ENCODE results near the gene IFNLR1.

The IFNLR1 gene

GRCh38 chr1:24126018-24126671 is 60.9 kb downstream of the IFNLR1 start:
- Histone ChIP-seq H3K9ac (ENCODE audit: low read length) (no peak overlapping the region), H3K4me1 (ENCODE audit: control insufficient read depth, low read depth, low read length) (peaks cover 4% of the 10 kb centered on the region), H3K27ac (ENCODE audit: low read length) (no peak overlapping the region), H3K9me3 (ENCODE audit: control insufficient read depth, low read depth, low read length) (no peaks in the 10 kb centered on the region), H3K27me3 (ENCODE audit: control insufficient read depth, insufficient read depth, low read length) (no peaks in the 10 kb centered on the region), H3K36me3 (ENCODE audit: control insufficient read depth, low read depth, low read length) (no peaks in the 10 kb centered on the region), H3K4me3 (ENCODE audit: low read length) (no peak overlapping the region)

GRCh38 chr1:24125456-24125855 is 61.6 kb downstream of the IFNLR1 start:
- Histone ChIP-seq H3K4me1 (ENCODE audit: control insufficient read depth, low read depth, low read length) (peaks cover 4% of the 10 kb centered on the region), H3K4me3 (ENCODE audit: low read length) (no peak overlapping the region), H3K9me3 (ENCODE audit: control insufficient read depth, low read depth, low read length) (no peaks in the 10 kb centered on the region), H3K27ac (ENCODE audit: low read length) (no peak overlapping the region), H3K9ac (ENCODE audit: low read length) (no peak overlapping the region), H3K27me3 (ENCODE audit: control insufficient read depth, insufficient read depth, low read length) (no peaks in the 10 kb centered on the region), H3K36me3 (ENCODE audit: control insufficient read depth, low read depth, low read length) (no peaks in the 10 kb centered on the region)

GRCh38 chr1:24124980-24125379 is 62.1 kb downstream of the IFNLR1 start:
- Histone ChIP-seq H3K27me3 (ENCODE audit: control insufficient read depth, insufficient read depth, low read length) (no peaks in the 10 kb centered on the region), H3K9ac (ENCODE audit: low read length) (no peak overlapping the region), H3K4me1 (ENCODE audit: control insufficient read depth, low read depth, low read length) (peaks cover 4% of the 10 kb centered on the region), H3K27ac (ENCODE audit: low read length) (no peak overlapping the region), H3K9me3 (ENCODE audit: control insufficient read depth, low read depth, low read length) (no peaks in the 10 kb centered on the region), H3K36me3 (ENCODE audit: control insufficient read depth, low read depth, low read length) (no peaks in the 10 kb centered on the region), H3K4me3 (ENCODE audit: low read length) (no peak overlapping the region)

- H3K36me3 ChIP-seq (ENCODE audit: control insufficient read depth, low read depth, low read length) = no peaks in the 10 kb centered on the region
- H3K4me3 ChIP-seq (ENCODE audit: low read length) = no peak overlapping the region
- H3K27me3 ChIP-seq (ENCODE audit: control insufficient read depth, insufficient read depth, low read length) = no peaks in the 10 kb centered on the region
- no peak overlapping the region for H3K27ac ChIP-seq (ENCODE audit: low read length)
- H3K9ac ChIP-seq (ENCODE audit: low read length) = no peak overlapping the region
- H3K4me1 ChIP-seq (ENCODE audit: control insufficient read depth, low read depth, low read length) = no peaks in the 10 kb centered on the region
- H3K9me3 ChIP-seq (ENCODE audit: control insufficient read depth, low read depth, low read length) = no peaks in the 10 kb centered on the region
Measured at GRCh38 chr1:24123611-24124010, 63.5 kb downstream of the IFNLR1 start.

- Histone ChIP-seq H3K4me3 (ENCODE audit: low read length) (no peak overlapping the region), H3K36me3 (ENCODE audit: control insufficient read depth, low read depth, low read length) (no peaks in the 10 kb centered on the region), H3K9me3 (ENCODE audit: control insufficient read depth, low read depth, low read length) (no peaks in the 10 kb centered on the region), H3K4me1 (ENCODE audit: control insufficient read depth, low read depth, low read length) (no peaks in the 10 kb centered on the region), H3K27ac (ENCODE audit: low read length) (no peak overlapping the region), H3K27me3 (ENCODE audit: control insufficient read depth, insufficient read depth, low read length) (no peaks in the 10 kb centered on the region), H3K9ac (ENCODE audit: low read length) (no peak overlapping the region)
Measured at GRCh38 chr1:24122776-24123175, 64.3 kb downstream of the IFNLR1 start.

GRCh38 chr1:24121406-24121805 is 65.7 kb downstream of the IFNLR1 start:
- H3K4me3 ChIP-seq (ENCODE audit: low read length) = no peak overlapping the region
- no peak overlapping the region for H3K9ac ChIP-seq (ENCODE audit: low read length)
- no peaks in the 10 kb centered on the region for H3K27me3 ChIP-seq (ENCODE audit: control insufficient read depth, insufficient read depth, low read length)
- H3K36me3 ChIP-seq (ENCODE audit: control insufficient read depth, low read depth, low read length) = no peaks in the 10 kb centered on the region
- no peak overlapping the region for H3K27ac ChIP-seq (ENCODE audit: low read length)
- no peaks in the 10 kb centered on the region for H3K9me3 ChIP-seq (ENCODE audit: control insufficient read depth, low read depth, low read length)
- H3K4me1 ChIP-seq (ENCODE audit: control insufficient read depth, low read depth, low read length) = no peaks in the 10 kb centered on the region

GRCh38 chr1:24120965-24121364 is 66.1 kb downstream of the IFNLR1 start:
- H3K4me1 ChIP-seq (ENCODE audit: control insufficient read depth, low read depth, low read length) = no peaks in the 10 kb centered on the region
- H3K9me3 ChIP-seq (ENCODE audit: control insufficient read depth, low read depth, low read length) = no peaks in the 10 kb centered on the region
- no peaks in the 10 kb centered on the region for H3K36me3 ChIP-seq (ENCODE audit: control insufficient read depth, low read depth, low read length)
- no peak overlapping the region for H3K27ac ChIP-seq (ENCODE audit: low read length)
- no peak overlapping the region for H3K4me3 ChIP-seq (ENCODE audit: low read length)
- H3K9ac ChIP-seq (ENCODE audit: low read length) = no peak overlapping the region
- no peaks in the 10 kb centered on the region for H3K27me3 ChIP-seq (ENCODE audit: control insufficient read depth, insufficient read depth, low read length)

- Histone ChIP-seq H3K27ac (ENCODE audit: low read length) (no peak overlapping the region), H3K27me3 (ENCODE audit: control insufficient read depth, insufficient read depth, low read length) (no peaks in the 10 kb centered on the region), H3K9ac (ENCODE audit: low read length) (no peak overlapping the region), H3K36me3 (ENCODE audit: control insufficient read depth, low read depth, low read length) (no peaks in the 10 kb centered on the region), H3K9me3 (ENCODE audit: control insufficient read depth, low read depth, low read length) (no peaks in the 10 kb centered on the region), H3K4me1 (ENCODE audit: control insufficient read depth, low read depth, low read length) (no peaks in the 10 kb centered on the region), H3K4me3 (ENCODE audit: low read length) (no peak overlapping the region)
Measured at GRCh38 chr1:24119859-24120756, 67.0 kb downstream of the IFNLR1 start.

- no peaks in the 10 kb centered on the region for H3K27me3 ChIP-seq (ENCODE audit: control insufficient read depth, insufficient read depth, low read length)
- no peak overlapping the region for H3K27ac ChIP-seq (ENCODE audit: low read length)
- no peak overlapping the region for H3K9ac ChIP-seq (ENCODE audit: low read length)
- H3K36me3 ChIP-seq (ENCODE audit: control insufficient read depth, low read depth, low read length) = no peaks in the 10 kb centered on the region
- no peaks in the 10 kb centered on the region for H3K9me3 ChIP-seq (ENCODE audit: control insufficient read depth, low read depth, low read length)
- H3K4me1 ChIP-seq (ENCODE audit: control insufficient read depth, low read depth, low read length) = peaks cover 3% of the 10 kb centered on the region
- H3K4me3 ChIP-seq (ENCODE audit: low read length) = no peak overlapping the region
Measured at GRCh38 chr1:24119489-24119858, 67.6 kb downstream of the IFNLR1 start.

- H3K36me3 ChIP-seq (ENCODE audit: control insufficient read depth, low read depth, low read length) = no peaks in the 10 kb centered on the region
- H3K4me1 ChIP-seq (ENCODE audit: control insufficient read depth, low read depth, low read length) = peaks cover 3% of the 10 kb centered on the region
- H3K27me3 ChIP-seq (ENCODE audit: control insufficient read depth, insufficient read depth, low read length) = no peaks in the 10 kb centered on the region
- no peak overlapping the region for H3K9ac ChIP-seq (ENCODE audit: low read length)
- H3K4me3 ChIP-seq (ENCODE audit: low read length) = no peak overlapping the region
- no peak overlapping the region for H3K27ac ChIP-seq (ENCODE audit: low read length)
- H3K9me3 ChIP-seq (ENCODE audit: control insufficient read depth, low read depth, low read length) = no peaks in the 10 kb centered on the region
Measured at GRCh38 chr1:24118410-24119242, 68.5 kb downstream of the IFNLR1 start.

- Histone ChIP-seq H3K9ac (ENCODE audit: low read length) (no peak overlapping the region), H3K9me3 (ENCODE audit: control insufficient read depth, low read depth, low read length) (no peaks in the 10 kb centered on the region), H3K36me3 (ENCODE audit: control insufficient read depth, low read depth, low read length) (no peaks in the 10 kb centered on the region), H3K4me1 (ENCODE audit: control insufficient read depth, low read depth, low read length) (peaks cover 3% of the 10 kb centered on the region), H3K27me3 (ENCODE audit: control insufficient read depth, insufficient read depth, low read length) (no peaks in the 10 kb centered on the region), H3K27ac (ENCODE audit: low read length) (no peak overlapping the region), H3K4me3 (ENCODE audit: low read length) (no peak overlapping the region)
Measured at GRCh38 chr1:24117722-24118409, 69.2 kb downstream of the IFNLR1 start.

Data from iPS-18a (cell line).